D721Med (cell line): ENCODE measurements around the gene PTPRG.

Experiments used
- DNase-seq: peaks from one replicate; pipeline ENCODE4 v3.0.0; 2011; ENCODE audit warnings: low spot score; ENCODE audit not compliant: insufficient read length
- FAIRE-seq: peaks from 2 replicates; lab custom pipeline; 2011; peaks lifted over from hg19 to GRCh38; lab: Jason Lieb, UNC
- TF ChIP-seq, protein P1 (sequence below): IDR thresholded peaks from 2 replicates; pipeline ENCODE4 v1.5.1; 2012; ENCODE audit warnings: mild to moderate bottlenecking, control low read depth; ENCODE audit not compliant: insufficient read depth; ENCODE audit errors: missing control alignments

The PTPRG gene

DNA sequence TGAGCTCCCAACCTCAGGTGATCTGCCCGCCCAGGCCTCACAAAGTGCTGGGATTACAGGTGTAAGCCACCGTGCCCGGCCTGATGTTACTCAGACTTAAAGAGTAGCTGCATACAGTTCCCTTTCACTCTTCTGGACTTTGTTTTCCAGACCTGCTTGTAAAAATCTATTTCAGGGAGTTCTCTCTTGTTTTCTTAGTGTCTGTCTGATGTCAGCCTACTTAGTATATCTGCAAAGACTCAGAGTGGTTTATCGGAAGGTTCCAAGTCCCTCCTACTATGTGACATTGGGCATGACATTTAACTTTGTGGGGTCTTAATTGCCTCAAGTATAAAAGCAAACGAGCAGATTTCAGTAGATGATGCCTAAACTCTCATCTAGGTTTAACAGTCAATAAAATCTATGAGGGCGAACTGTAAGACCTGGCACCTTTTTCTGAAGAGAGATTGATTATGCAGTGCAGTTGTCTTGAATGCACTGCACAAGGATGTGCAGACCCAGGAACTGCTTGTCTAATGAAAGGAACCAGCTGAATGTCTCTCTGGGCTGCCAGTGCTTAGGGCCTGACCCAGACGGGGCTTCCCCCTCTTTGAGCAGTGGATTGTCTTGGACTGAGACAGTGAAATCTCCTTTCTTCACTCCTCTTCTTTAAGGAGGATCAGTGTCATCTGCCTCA lies 301.4 kb downstream of the PTPRG start:
- TF ChIP-seq, protein P1, sequence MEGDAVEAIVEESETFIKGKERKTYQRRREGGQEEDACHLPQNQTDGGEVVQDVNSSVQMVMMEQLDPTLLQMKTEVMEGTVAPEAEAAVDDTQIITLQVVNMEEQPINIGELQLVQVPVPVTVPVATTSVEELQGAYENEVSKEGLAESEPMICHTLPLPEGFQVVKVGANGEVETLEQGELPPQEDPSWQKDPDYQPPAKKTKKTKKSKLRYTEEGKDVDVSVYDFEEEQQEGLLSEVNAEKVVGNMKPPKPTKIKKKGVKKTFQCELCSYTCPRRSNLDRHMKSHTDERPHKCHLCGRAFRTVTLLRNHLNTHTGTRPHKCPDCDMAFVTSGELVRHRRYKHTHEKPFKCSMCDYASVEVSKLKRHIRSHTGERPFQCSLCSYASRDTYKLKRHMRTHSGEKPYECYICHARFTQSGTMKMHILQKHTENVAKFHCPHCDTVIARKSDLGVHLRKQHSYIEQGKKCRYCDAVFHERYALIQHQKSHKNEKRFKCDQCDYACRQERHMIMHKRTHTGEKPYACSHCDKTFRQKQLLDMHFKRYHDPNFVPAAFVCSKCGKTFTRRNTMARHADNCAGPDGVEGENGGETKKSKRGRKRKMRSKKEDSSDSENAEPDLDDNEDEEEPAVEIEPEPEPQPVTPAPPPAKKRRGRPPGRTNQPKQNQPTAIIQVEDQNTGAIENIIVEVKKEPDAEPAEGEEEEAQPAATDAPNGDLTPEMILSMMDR, result no peak
- FAIRE-seq (no peak), DNase-seq (no peak)

DNA sequence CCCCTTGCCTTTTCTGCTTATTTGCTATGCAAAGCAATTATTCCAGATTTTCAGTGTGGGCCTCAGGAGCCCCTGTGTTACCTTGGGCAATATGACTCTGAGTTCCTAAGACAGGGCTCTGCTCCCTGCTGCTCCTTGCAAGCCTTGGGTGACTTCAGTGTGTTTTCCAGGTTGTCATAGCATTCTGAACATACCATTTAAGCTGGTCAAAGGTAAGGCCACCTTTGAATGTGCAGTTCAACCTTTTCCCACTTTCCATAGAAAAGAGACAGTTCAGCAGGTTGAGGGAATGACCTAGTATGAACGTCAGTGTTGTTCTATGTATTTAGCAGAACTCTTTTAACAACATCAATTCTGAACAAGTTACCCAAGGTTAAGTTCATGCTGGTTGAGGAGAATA lies 302.2 kb downstream of the PTPRG start:
- no peak for FAIRE-seq
- TF ChIP-seq, protein P1, result no peak
- DNase-seq, result no peak

DNA sequence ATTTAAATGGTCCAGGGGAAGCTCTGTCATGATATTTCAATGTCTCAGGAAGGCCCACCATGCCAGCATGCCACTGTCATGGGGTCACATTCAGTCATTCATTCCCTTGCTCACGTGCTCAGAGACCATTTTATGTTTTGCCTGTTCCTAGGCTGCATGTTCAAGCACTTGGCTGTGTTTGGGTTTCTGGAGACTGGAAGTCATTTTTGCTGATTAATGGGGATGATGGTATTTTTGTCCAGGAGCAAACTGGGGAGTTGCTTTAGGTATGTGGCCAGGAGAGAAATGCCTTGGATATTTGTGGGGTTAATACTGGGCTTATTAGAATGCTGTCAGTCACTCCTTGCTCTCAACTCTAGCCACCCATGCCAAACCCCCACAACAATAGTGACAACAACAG lies 303.5 kb downstream of the PTPRG start:
- FAIRE-seq (no peak), DNase-seq (no peak)
- TF ChIP-seq, protein P1, result no peak

DNA sequence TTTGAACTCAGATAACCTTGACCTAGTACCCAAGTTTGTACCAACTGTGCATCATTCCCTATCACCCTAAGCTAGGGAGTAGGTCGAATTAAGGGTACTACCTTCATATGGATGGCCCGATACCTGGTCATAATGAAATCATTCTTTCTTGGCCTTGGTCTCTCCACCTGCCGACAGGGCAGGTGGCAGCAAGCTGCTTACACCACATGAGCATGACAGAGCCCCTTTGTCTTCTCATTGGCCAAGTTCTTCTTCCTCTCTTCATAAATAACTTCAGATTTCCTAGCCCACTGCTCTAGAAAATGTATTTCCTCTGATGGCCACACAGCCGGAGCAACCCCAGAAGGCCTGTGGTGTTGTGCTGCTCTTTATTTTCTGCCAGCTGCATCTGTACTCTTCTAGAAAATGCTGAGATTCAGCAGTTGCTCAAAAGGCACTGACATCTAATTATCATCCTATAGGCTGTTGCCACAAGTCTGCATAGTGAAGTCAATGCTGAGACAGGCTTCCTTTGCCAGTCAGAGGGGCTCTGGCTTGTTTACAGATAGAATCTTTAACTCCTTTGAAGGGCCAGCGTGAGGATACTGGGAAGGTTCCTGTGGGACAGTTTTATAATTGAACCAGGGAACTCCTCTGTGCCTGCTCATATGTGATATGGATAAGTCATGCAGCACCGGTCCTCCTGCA lies 304.2 kb downstream of the PTPRG start:
- FAIRE-seq, result no peak
- TF ChIP-seq, protein P1, result no peak
- no peak for DNase-seq

DNA sequence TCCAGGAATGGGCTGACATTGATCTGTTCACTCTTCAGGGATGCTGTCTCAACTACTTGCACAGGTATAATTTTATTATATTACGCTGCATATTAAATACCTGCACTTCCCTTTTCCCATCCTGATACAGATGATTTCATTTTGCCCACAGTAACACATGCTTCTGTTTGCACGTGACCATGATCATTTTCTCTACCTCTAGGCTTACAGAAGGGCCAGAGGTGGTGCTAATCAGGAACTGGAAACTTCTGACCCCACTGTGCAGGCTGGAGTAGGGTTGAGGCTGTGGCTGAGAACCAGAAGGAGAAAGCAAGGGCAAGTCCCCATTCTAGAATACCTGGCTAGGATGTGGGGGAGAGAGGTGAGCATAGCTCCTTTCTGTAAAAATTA lies 304.8 kb downstream of the PTPRG start:
- TF ChIP-seq, protein P1, result no peak
- no peak for DNase-seq
- FAIRE-seq, result no peak

DNA sequence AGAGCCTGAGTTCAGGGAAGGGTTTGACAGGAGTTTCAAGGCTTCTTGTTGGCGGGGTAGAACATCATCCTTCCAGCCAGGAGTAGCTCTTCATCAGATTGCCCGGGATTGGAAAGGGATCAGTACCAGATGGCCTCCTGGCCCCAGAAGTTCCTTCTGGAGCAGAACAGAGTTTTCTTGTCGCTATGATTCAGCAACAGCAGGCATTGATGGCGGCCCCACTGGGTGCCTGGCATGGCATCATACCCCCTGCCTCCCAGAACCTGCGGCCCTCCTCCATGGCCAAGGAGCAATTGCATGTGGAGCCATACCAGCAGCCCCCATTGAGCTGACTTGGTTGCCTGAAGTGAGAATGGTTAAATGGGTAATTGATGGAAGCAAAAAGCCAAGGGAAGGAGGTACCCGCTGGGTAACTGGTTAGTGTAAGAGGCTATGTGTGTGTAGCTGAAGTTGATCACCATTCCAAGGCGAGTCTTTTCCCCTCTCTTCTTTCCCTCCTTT lies 305.6 kb downstream of the PTPRG start:
- DNase-seq, result no peak
- TF ChIP-seq, protein P1, result no peak
- FAIRE-seq, result no peak

DNA sequence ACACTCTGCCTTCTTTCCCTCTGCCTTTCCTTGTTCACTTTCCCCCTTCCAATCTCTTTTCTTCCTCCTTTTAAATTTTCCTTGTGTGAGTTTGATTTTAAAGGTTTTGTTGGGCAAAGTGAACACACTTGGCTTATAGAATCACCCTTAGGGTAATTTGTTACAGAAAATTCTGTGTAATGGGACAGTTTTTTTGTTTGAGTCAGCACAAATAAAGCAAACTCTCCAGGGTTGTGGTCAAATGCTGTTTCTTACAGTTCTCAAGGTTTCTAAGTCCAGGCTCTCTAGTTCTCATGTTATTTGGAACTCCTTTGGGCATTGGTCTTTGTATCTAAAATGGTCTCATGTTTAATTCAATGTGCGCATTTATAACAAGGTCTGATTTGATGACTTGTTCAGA lies 307.1 kb downstream of the PTPRG start:
- DNase-seq, result no peak
- TF ChIP-seq, protein P1, result no peak
- no peak for FAIRE-seq
